Right cardiac atrium (tissue), 5 donors: ENCODE results near the gene ROCK2. TPM values are rescaled to one million over a fixed set of nuclear protein-coding genes. Genes with fewer than 3 reads are reported as not detected.
A peak's percentile ranks its signal among the peaks of the same experiment; 100 is the strongest.

ENCODE experiments used
- ATAC-seq, 2 donors: fragments of 200-7000 bp; cut with Tn5 transposase; one replicate each; pipeline versions ENCODE4 v1.8.0 to v1.9.1; 2020; ENCODE audit warnings: moderate library complexity in 2 of 2, mild to moderate bottlenecking in 1 of 2
- DNase-seq, 3 donors: peaks; one replicate each; pipeline ENCODE4 v3.0.0-alpha.2; 2020
- H3K27ac ChIP-seq: one replicate; pipeline ENCODE4 v1.5.1; 2013; ENCODE audit warnings: mild to moderate bottlenecking, low read length, control low read depth, moderate library complexity
- H3K27me3 ChIP-seq: one replicate; pipeline ENCODE4 v1.6.1; 2013; ENCODE audit not compliant: control insufficient read depth, insufficient read depth
- H3K4me1 ChIP-seq: one replicate; pipeline ENCODE4 v1.6.1; 2013; ENCODE audit warnings: low read length; ENCODE audit not compliant: control insufficient read depth, insufficient read depth
- H3K4me3 ChIP-seq: one replicate; pipeline ENCODE4 v1.5.1; 2013; ENCODE audit warnings: low read length, control low read depth
- H3K9me3 ChIP-seq: one replicate; pipeline ENCODE4 v1.6.1; 2013; ENCODE audit warnings: low read length; ENCODE audit not compliant: control insufficient read depth
- WGBS: extraction: QIAGEN DNeasy Blood & Tissue Kit; methylation state at CpG from one replicate; pipeline ENCODE4 v1.1.7; 2013; 5-methylcytosine and 5-hydroxymethylcytosine counted together
- intact Hi-C, 4 donors: fragments of 100-400 bp; cut with DNase I; formaldehyde crosslinking; loops; one replicate each; pipeline versions ENCODE4 v1.11.0 to v1.14.0; 2022 to 2023
- polyA plus RNA-seq: library from polyadenylated mRNA; stranded (reverse); fragments of 200-250 nt; gene quantifications from one replicate; pipeline ENCODE4 v1.2.3, GENCODE V29; 2013
- total RNA-seq, 4 donors: library from RNA; stranded (reverse); fragmentation: NEBNext Ultra II Directional; extraction: Animal tissue kit (Norgen Biotek cat#: 25700); gene quantifications; one replicate each; pipeline ENCODE4 v1.2.1, GENCODE V29; 2021
- donor health status: healthy with polysubstance abuse.
- donor health status: DM: no; HTN: yes; CAD: no.
- donor health status: DM: no; HTN: no; CAD: no.
- donor health status: DM: no; HTN: yes; CAD: no; lungs with severe emphysema.
- donor health status: DM: yes; HTN: yes; CAD: no.

ROCK2 gene
- total and polyA plus RNA-seq, 5 donors, result 10.0 to 60.7 (median 40.4) TPM

- no peak for ATAC-seq
- Histone ChIP-seq H3K4me1 (peaks cover 2% of the 10 kb centered on the region), H3K27ac (no peak overlapping the region), H3K4me3 (no peak overlapping the region), H3K27me3 (no peaks in the 10 kb centered on the region), H3K9me3 (no peaks in the 10 kb centered on the region)
- intact Hi-C loops, result no loop called here
- peak in 1 of 3 donors; percentile 38 for DNase-seq
- WGBS, result 98% methylated on average over 18 of the region's 18 CpGs
Measured at GRCh38 chr2:11307764-11308415, 36.5 kb downstream of the ROCK2 start.

- H3K4me3 ChIP-seq, result no peak overlapping the region
- WGBS, result 27% methylated on average over 1 of the region's 1 CpG
- no peak overlapping the region for H3K27ac ChIP-seq
- DNase-seq, result no peak
- intact Hi-C loops, result no loop called here
- no peaks in the 10 kb centered on the region for H3K9me3 ChIP-seq
- H3K4me1 ChIP-seq, result peaks cover 2% of the 10 kb centered on the region
- peak; percentile 51 to 64 for ATAC-seq
- no peaks in the 10 kb centered on the region for H3K27me3 ChIP-seq
Measured at GRCh38 chr2:11305958-11306357, 38.5 kb downstream of the ROCK2 start.

GRCh38 chr2:11305338-11305737 is 39.1 kb downstream of the ROCK2 start:
- no peak overlapping the region for H3K27ac ChIP-seq
- H3K4me1 ChIP-seq, result peaks cover 2% of the 10 kb centered on the region
- 80% methylated on average over 4 of the region's 4 CpGs for WGBS

GRCh38 chr2:11304476-11304875 is 40.0 kb downstream of the ROCK2 start:
- peaks cover 2% of the 10 kb centered on the region for H3K4me1 ChIP-seq
- no peak for DNase-seq
- H3K4me3 ChIP-seq, result no peak overlapping the region
- intact Hi-C loops, result no loop called here
- H3K9me3 ChIP-seq, result no peaks in the 10 kb centered on the region
- 91% methylated on average over 5 of the region's 5 CpGs for WGBS
- no peaks in the 10 kb centered on the region for H3K27me3 ChIP-seq
- no peak overlapping the region for H3K27ac ChIP-seq
- ATAC-seq, result no peak

More at GRCh38 chr2:11305338-11305737, 39.1 kb downstream of the ROCK2 start:
- no peak for DNase-seq
- intact Hi-C loops, result no loop called here
- H3K9me3 ChIP-seq, result no peaks in the 10 kb centered on the region
- no peak overlapping the region for H3K4me3 ChIP-seq
- no peaks in the 10 kb centered on the region for H3K27me3 ChIP-seq
- peak in 1 of 2 donors; percentile 46 for ATAC-seq

GRCh38 chr2:11303290-11304013 is 41.0 kb downstream of the ROCK2 start:
- intact Hi-C loops, result no loop called here
- no peak overlapping the region for H3K27ac ChIP-seq
- H3K4me1 ChIP-seq, result peaks cover 2% of the 10 kb centered on the region
- ATAC-seq, result no peak
- DNase-seq, result no peak
- no peaks in the 10 kb centered on the region for H3K27me3 ChIP-seq
- no peaks in the 10 kb centered on the region for H3K9me3 ChIP-seq
- no peak overlapping the region for H3K4me3 ChIP-seq
- whole genome bisulfite sequencing, result 78% methylated on average over 5 of the region's 5 CpGs

- H3K27ac ChIP-seq, result no peak overlapping the region
- 83% methylated on average over 6 of the region's 6 CpGs for whole genome bisulfite sequencing
- no peaks in the 10 kb centered on the region for H3K4me1 ChIP-seq
- H3K27me3 ChIP-seq, result no peaks in the 10 kb centered on the region
- H3K4me3 ChIP-seq, result no peak overlapping the region
- no peaks in the 10 kb centered on the region for H3K9me3 ChIP-seq
- DNase-seq, result no peak
- intact Hi-C loops, result no loop called here
- no peak for ATAC-seq
Measured at GRCh38 chr2:11299439-11299838, 45.0 kb downstream of the ROCK2 start.

- no peaks in the 10 kb centered on the region for H3K9me3 ChIP-seq
- no peak overlapping the region for H3K4me3 ChIP-seq
- no peak overlapping the region for H3K27ac ChIP-seq
- no peaks in the 10 kb centered on the region for H3K27me3 ChIP-seq
- H3K4me1 ChIP-seq, result no peaks in the 10 kb centered on the region
- 43% methylated on average over 3 of the region's 3 CpGs for WGBS
- ATAC-seq, result no peak
- DNase-seq, result no peak
- intact Hi-C loops, result no loop called here
Measured at GRCh38 chr2:11298592-11298991, 45.8 kb downstream of the ROCK2 start.

GRCh38 chr2:11296401-11296800 is 48.0 kb downstream of the ROCK2 start:
- H3K4me1 ChIP-seq, result no peaks in the 10 kb centered on the region
- no peaks in the 10 kb centered on the region for H3K9me3 ChIP-seq
- H3K27me3 ChIP-seq, result no peaks in the 10 kb centered on the region
- no peak overlapping the region for H3K27ac ChIP-seq
- DNase-seq (no peak), ATAC-seq (no peak)
- intact Hi-C loops, result no loop called here
- no peak overlapping the region for H3K4me3 ChIP-seq
- 78% methylated on average over 2 of the region's 2 CpGs for WGBS

- Histone ChIP-seq H3K4me3 (no peak overlapping the region), H3K27me3 (no peaks in the 10 kb centered on the region), H3K4me1 (no peaks in the 10 kb centered on the region), H3K9me3 (no peaks in the 10 kb centered on the region), H3K27ac (peak overlapping the region; percentile 68)
- intact Hi-C loops, result no loop called here
- ATAC-seq (peak; percentile 74 to 95), DNase-seq (no peak)
- 62% methylated on average over 3 of the region's 3 CpGs for WGBS
Measured at GRCh38 chr2:11292464-11293255, 51.8 kb downstream of the ROCK2 start.

- Histone ChIP-seq H3K9me3 (no peaks in the 10 kb centered on the region), H3K4me3 (no peak overlapping the region), H3K4me1 (no peaks in the 10 kb centered on the region), H3K27ac (no peak overlapping the region), H3K27me3 (no peaks in the 10 kb centered on the region)
- ATAC-seq (no peak), DNase-seq (no peak)
- intact Hi-C loops, result no loop called here
- WGBS, result 91% methylated on average over 4 of the region's 4 CpGs
Measured at GRCh38 chr2:11290713-11291112, 53.7 kb downstream of the ROCK2 start.

GRCh38 chr2:11290211-11290610 is 54.2 kb downstream of the ROCK2 start:
- ATAC-seq (no peak), DNase-seq (no peak)
- no peak overlapping the region for H3K4me3 ChIP-seq
- H3K4me1 ChIP-seq, result no peaks in the 10 kb centered on the region
- 84% methylated on average over 3 of the region's 3 CpGs for WGBS
- no peak overlapping the region for H3K27ac ChIP-seq
- intact Hi-C loops, result no loop called here
- H3K9me3 ChIP-seq, result no peaks in the 10 kb centered on the region
- H3K27me3 ChIP-seq, result no peaks in the 10 kb centered on the region
